ENCODE results near the gene SLC38A10.

The SLC38A10 gene

GRCh38 chr17:81235822-81236740 lies 59.0 kb downstream of the SLC38A10 start:
- DNase-seq (ENCODE audit: low read depth) = no peak

DNA sequence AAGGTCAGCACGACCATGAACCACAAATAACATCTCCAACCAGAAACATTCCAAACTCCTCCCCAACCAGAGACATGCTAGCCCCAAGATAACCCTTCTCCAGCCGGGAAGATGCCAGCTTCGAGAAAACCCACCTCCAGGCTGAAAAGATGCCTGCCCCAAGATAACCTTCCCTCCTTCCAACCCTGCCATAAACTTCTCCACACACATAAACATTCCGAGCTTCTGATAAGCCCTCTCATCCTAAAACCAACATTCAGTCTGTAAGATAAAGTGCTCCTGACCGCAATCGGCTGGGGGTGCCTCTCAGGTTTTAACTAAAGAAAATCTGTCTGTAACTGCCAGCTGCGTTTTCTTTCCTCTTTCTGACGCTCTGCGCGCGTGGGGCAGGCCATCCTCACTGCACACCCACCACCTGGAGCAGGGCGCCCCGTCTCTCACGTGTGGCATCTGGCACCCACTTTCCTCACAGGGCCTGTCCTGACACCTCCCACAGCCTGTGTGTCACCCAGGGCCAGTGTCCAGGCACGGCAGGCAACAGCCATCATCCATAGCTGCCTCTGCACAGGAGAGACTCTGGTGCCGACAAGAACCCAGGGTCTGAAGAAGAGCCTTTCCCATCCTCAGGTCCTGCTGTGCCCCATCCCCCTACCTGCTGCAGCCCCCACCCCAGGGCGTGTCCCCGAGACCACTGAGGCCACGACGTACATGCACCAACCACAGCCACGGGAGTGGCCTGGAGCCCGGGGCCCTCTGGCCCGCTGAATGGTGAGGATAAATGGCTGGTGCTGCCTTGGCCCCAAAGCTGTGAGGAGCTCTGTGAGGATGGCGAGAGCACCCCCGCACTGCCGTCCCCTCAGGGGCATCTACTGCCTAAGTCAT lies 59.9 kb downstream of the SLC38A10 start:
- H3K4me3 ChIP-seq (ENCODE audit: low read length) = no peak overlapping the region
- TF ChIP-seq, protein P1, sequence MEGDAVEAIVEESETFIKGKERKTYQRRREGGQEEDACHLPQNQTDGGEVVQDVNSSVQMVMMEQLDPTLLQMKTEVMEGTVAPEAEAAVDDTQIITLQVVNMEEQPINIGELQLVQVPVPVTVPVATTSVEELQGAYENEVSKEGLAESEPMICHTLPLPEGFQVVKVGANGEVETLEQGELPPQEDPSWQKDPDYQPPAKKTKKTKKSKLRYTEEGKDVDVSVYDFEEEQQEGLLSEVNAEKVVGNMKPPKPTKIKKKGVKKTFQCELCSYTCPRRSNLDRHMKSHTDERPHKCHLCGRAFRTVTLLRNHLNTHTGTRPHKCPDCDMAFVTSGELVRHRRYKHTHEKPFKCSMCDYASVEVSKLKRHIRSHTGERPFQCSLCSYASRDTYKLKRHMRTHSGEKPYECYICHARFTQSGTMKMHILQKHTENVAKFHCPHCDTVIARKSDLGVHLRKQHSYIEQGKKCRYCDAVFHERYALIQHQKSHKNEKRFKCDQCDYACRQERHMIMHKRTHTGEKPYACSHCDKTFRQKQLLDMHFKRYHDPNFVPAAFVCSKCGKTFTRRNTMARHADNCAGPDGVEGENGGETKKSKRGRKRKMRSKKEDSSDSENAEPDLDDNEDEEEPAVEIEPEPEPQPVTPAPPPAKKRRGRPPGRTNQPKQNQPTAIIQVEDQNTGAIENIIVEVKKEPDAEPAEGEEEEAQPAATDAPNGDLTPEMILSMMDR (conservative IDR thresholded peaks at IDR 0.05; ENCODE audit: low read length) = no peak
- no peak for DNase-seq (ENCODE audit: low read depth)

More at GRCh38 chr17:81235822-81236740, 59.0 kb downstream of the SLC38A10 start:
- no peak overlapping the region for H3K4me3 ChIP-seq (ENCODE audit: low read length)
- TF ChIP-seq, protein P1 (conservative IDR thresholded peaks at IDR 0.05; ENCODE audit: low read length) = no peak

DNA sequence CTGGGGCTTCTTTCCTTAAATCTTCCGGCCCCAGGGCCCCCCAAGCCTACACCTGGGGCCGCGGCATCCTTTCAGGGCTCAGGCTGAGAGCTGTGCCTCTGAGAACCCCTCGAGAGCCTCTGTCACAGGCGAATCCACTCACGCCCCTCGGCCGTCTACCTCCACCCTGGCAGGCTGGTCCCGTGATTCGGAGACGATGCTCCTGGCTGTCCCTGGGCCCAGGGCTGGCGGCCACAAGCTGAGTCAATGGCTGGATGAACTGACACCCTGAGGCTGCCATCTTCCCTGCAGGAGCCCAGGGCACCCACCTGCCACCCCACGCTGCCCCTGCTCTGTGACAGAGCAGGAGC lies 60.6 kb downstream of the SLC38A10 start:
- H3K4me3 ChIP-seq (ENCODE audit: low read length) = no peak overlapping the region
- no peak for DNase-seq (ENCODE audit: low read depth)
- TF ChIP-seq, protein P1 (conservative IDR thresholded peaks at IDR 0.05; ENCODE audit: low read length) = no peak

- DNase-seq (ENCODE audit: low read depth) = no peak
- no peak overlapping the region for H3K4me3 ChIP-seq (ENCODE audit: low read length)
- TF ChIP-seq, protein P1 (conservative IDR thresholded peaks at IDR 0.05; ENCODE audit: low read length) = no peak
These were observed 61.1 kb downstream of the SLC38A10 start for GRCh38 chr17:81233811-81234505.

DNA sequence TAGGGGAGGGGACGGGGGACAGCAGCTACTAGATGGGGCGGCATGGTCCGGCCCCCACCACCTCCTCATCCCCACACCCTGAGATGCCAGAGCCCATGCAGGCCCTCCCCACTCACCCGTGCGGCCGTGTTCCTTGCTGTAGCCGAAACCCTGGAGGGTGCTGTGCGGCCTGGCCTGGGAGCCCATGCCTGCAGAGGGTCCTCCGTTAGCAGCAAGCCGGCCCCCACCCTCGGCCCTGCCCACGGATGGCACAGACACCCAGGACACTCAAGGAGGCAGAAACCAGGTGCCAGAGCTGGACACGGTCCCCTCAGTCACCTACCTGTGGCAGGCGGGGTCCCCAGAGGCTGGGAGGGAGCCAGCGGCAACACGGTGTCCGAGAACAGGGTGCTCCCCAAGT lies 61.8 kb downstream of the SLC38A10 start:
- TF ChIP-seq, protein P1 (conservative IDR thresholded peaks at IDR 0.05; ENCODE audit: low read length) = no peak
- no peak overlapping the region for H3K4me3 ChIP-seq (ENCODE audit: low read length)
- DNase-seq (ENCODE audit: low read depth) = no peak

DNA sequence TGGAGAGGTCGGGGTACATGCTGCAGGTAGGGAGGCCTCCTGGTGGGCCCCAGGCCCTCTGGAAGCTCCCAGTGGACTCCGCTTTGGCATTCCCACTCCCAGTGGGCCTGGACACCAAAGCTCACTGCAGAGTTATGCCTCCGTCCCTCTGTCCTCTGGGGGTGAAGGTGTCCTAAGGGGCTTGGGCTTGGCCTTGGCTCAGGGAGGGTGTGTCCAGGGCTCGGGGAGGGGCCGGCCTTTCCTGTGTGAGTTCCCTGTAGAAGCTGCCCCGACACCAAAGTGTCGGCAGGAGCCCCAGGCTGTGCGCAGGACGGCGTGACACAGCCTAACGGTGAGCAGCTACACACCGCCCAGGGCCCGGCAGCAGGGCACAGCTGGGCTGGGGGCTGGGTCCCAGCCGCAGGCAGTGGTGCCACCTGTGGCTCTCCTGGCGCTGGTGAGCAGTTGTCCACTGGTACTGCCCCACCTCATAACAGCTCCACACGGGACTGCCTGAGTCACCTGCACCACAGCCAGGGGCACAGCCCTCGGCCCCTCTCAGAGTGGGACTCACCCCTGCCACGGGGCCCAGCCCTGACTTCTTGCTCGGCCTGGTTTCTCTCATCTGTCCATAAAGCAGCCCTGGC lies 62.4 kb downstream of the SLC38A10 start:
- H3K4me3 ChIP-seq (ENCODE audit: low read length) = no peak overlapping the region
- DNase-seq (ENCODE audit: low read depth) = no peak
- TF ChIP-seq, protein P1 (conservative IDR thresholded peaks at IDR 0.05; ENCODE audit: low read length) = no peak

Data from AG10803 (cell line).